ENCODE results near the gene DROSHA. TPM values are rescaled to one million over a fixed set of nuclear protein-coding genes. Genes with fewer than 3 reads are reported as not detected.
A peak's percentile ranks its signal among the peaks of the same experiment; 100 is the strongest.

Gene DROSHA
- polyA plus RNA-seq, 1 donor (not counting 4 experiments of a cell fraction or from before 2014, with no cell fraction given), result 39.9 TPM

DNA sequence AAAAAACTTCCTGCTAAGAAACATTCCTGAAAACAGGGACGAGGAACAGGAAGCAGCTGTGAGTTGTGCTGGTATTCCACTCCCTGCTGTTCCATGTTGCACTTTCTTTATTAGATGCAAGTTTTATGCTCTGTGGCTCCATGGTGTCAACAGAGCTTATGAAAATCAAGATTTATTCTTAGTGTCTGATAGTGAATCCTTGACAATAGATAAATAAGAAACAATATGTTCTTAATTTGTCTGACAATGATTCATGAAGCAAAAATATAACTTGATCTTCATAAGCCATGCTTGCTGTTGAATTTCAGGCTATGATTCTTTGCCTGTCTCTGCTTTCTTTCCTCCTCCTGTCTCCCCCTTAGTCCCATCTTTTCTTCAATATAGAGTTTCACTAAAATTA, 119.6 kb downstream of the DROSHA start:
- H4K20me1 ChIP-seq (ENCODE audit: control insufficient read depth, extremely low read depth, insufficient read depth, low read length), result no peaks in the 10 kb centered on the region
- no peak for DNase-seq (ENCODE audit: low read depth, low spot score)
- H3K36me3 ChIP-seq (ENCODE audit: control insufficient read depth in 2 of 2, extremely low read depth in 1 of 2, insufficient read depth in 2 of 2, low read length in 2 of 2), result peaks cover 3 to 6% of the 10 kb centered on the region in 2 experiments
- peak; percentile 32 for FAIRE-seq
- H3K79me2 ChIP-seq (ENCODE audit: control insufficient read depth, insufficient read depth, low read length), result no peaks in the 10 kb centered on the region
- H3K4me3 ChIP-seq (ENCODE audit: control insufficient read depth in 2 of 3, extremely low read depth in 1 of 3, insufficient read depth in 2 of 3, low read depth in 1 of 3, low read length in 3 of 3), result no peak overlapping the region
- no peak overlapping the region for H2AFZ ChIP-seq (ENCODE audit: control insufficient read depth, low read length)
- peaks cover 38% of the 10 kb centered on the region for H3K4me1 ChIP-seq (ENCODE audit: control insufficient read depth, extremely low read depth, insufficient read depth, low read length)
- H3K27ac ChIP-seq (ENCODE audit: control insufficient read depth, insufficient read depth, low read length), result no peak overlapping the region
- dilution Hi-C loops (cut with MboI; ENCODE audit: extremely low pct_ligation_motif_present, low sequenced_read_pairs), result no loop called here
- H3K4me2 ChIP-seq (ENCODE audit: control insufficient read depth, extremely low read depth, insufficient read depth, low read depth, low read length), result peak overlapping the region; percentile 35
- no peaks in the 10 kb centered on the region for H3K27me3 ChIP-seq (ENCODE audit: control insufficient read depth, extremely low read depth, insufficient read depth, low read length)
- H3K9me1 ChIP-seq (ENCODE audit: control insufficient read depth, extremely low read depth, insufficient read depth, low read length), result no peaks in the 10 kb centered on the region
- no peak for TF ChIP-seq EZH2 (IDR thresholded peaks at IDR 0.05; ENCODE audit: low read length)
- TF ChIP-seq, protein P1, sequence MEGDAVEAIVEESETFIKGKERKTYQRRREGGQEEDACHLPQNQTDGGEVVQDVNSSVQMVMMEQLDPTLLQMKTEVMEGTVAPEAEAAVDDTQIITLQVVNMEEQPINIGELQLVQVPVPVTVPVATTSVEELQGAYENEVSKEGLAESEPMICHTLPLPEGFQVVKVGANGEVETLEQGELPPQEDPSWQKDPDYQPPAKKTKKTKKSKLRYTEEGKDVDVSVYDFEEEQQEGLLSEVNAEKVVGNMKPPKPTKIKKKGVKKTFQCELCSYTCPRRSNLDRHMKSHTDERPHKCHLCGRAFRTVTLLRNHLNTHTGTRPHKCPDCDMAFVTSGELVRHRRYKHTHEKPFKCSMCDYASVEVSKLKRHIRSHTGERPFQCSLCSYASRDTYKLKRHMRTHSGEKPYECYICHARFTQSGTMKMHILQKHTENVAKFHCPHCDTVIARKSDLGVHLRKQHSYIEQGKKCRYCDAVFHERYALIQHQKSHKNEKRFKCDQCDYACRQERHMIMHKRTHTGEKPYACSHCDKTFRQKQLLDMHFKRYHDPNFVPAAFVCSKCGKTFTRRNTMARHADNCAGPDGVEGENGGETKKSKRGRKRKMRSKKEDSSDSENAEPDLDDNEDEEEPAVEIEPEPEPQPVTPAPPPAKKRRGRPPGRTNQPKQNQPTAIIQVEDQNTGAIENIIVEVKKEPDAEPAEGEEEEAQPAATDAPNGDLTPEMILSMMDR (optimal IDR thresholded peaks at IDR 0.05 in 1 of 3, IDR thresholded peaks at IDR 0.05 in 1 of 3, conservative IDR thresholded peaks at IDR 0.05 in 1 of 3; ENCODE audit: extremely low read depth in 1 of 3, insufficient read depth in 2 of 3, low read length in 3 of 3), result no peak
- no peaks in the 10 kb centered on the region for H3K9me3 ChIP-seq (ENCODE audit: control insufficient read depth, low read depth, low read length)
- H3K9ac ChIP-seq (ENCODE audit: control insufficient read depth, extremely low read depth, insufficient read depth, low read length), result no peak overlapping the region

DNA sequence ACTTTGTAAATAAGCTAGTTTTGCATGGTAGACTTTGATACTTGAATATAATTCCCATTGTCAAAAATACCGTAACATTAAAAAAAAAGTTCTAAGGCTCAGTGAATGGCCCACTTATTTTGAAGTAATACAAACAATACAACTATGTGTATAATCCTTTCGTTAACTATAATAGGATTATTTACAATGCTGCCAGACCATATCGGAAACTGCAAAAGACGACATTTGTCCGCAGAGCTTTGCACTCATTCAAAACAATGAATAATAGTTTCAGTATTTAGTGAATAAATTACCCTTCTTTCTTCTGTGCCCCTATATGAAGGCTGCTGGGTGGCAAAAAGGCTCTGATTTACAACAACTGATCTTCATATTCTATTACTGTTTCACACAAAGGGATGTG, 121.8 kb downstream of the DROSHA start:
- Histone ChIP-seq H3K27me3 (ENCODE audit: control insufficient read depth, extremely low read depth, insufficient read depth, low read length) (no peaks in the 10 kb centered on the region), H3K9ac (ENCODE audit: control insufficient read depth, extremely low read depth, insufficient read depth, low read length) (no peak overlapping the region), H3K79me2 (ENCODE audit: control insufficient read depth, insufficient read depth, low read length) (no peaks in the 10 kb centered on the region), H3K9me1 (ENCODE audit: control insufficient read depth, extremely low read depth, insufficient read depth, low read length) (no peaks in the 10 kb centered on the region), H2AFZ (ENCODE audit: control insufficient read depth, low read length) (no peak overlapping the region), H3K27ac (ENCODE audit: control insufficient read depth, insufficient read depth, low read length) (no peak overlapping the region), H3K4me2 (ENCODE audit: control insufficient read depth, extremely low read depth, insufficient read depth, low read depth, low read length) (no peak overlapping the region), H3K9me3 (ENCODE audit: control insufficient read depth, low read depth, low read length) (no peaks in the 10 kb centered on the region), H4K20me1 (ENCODE audit: control insufficient read depth, extremely low read depth, insufficient read depth, low read length) (no peaks in the 10 kb centered on the region), H3K4me3 (ENCODE audit: control insufficient read depth in 2 of 3, extremely low read depth in 1 of 3, insufficient read depth in 2 of 3, low read depth in 1 of 3, low read length in 3 of 3) (no peak overlapping the region), H3K4me1 (ENCODE audit: control insufficient read depth, extremely low read depth, insufficient read depth, low read length) (peaks cover 38% of the 10 kb centered on the region), H3K36me3 (ENCODE audit: control insufficient read depth in 2 of 2, extremely low read depth in 1 of 2, insufficient read depth in 2 of 2, low read length in 2 of 2) (peaks cover 1 to 6% of the 10 kb centered on the region in 2 experiments)
- no peak for TF ChIP-seq EZH2 (IDR thresholded peaks at IDR 0.05; ENCODE audit: low read length)
- TF ChIP-seq, protein P1 (optimal IDR thresholded peaks at IDR 0.05 in 1 of 3, IDR thresholded peaks at IDR 0.05 in 1 of 3, conservative IDR thresholded peaks at IDR 0.05 in 1 of 3; ENCODE audit: extremely low read depth in 1 of 3, insufficient read depth in 2 of 3, low read length in 3 of 3), result no peak
- DNase-seq (ENCODE audit: low read depth, low spot score), result no peak
- dilution Hi-C loops (cut with MboI; ENCODE audit: extremely low pct_ligation_motif_present, low sequenced_read_pairs), result no loop called here
- no peak for FAIRE-seq

All from keratinocyte (primary cell).